Measurements from ENCODE around the gene NPAS3. TPM values are rescaled to one million over a fixed set of nuclear protein-coding genes. Genes with fewer than 3 reads are reported as not detected.

NPAS3 gene
- total RNA-seq, 1 experiment from 2014 or later, result not detected

DNA sequence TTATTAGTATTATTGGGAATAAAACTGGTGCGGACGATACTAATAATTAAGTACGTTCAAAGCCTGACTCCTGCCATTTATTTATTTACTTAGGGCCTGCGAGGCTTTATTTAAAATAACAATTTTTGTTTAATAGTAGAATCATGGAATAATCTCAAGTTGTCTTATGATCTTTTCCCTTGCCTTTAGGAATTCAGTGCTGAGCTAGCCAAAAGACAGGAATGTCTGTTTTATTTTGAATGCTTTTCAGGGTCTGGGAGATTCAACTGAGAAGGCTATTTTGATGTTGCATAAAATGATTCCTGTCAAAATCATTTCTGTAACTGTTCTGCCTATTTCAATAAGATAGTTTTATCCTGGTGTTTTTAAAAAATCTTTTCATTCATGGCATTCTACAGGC, 522.4 kb downstream of the NPAS3 start:
- no peak for DNase-seq
- intact Hi-C loops (cut with micrococcal nuclease; ENCODE audit: unreplicated experiment), result no loop called here

DNA sequence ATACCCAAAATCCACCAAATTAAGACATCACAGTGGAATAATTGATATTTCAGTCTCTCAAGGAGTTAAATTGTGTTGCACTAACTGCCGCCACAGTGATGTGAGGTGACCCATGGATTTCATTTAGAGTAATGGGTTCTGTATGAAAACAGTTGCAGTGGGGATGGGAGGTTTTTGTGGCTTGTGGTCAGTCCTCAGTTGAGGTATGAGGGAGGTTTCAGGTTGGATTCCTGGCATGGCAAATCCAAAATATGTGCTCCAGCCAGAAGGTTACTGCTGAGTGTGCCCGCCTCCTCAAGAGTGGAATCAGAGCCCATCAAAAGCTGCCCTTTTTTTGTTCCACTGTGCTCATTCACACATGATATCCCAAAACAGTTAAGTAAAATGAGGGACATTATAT, 525.1 kb downstream of the NPAS3 start:
- Histone ChIP-seq H3F3A (ENCODE audit: insufficient read depth, low read depth) (peaks cover 4% of the 10 kb centered on the region; the same call in 1 of the 2 replicates), H3K27ac (no peak overlapping the region), H3K9me3 (ENCODE audit: insufficient read depth, low read depth) (no peaks in the 10 kb centered on the region), H4K20me1 (ENCODE audit: insufficient read depth) (no peaks in the 10 kb centered on the region), H3K27me3 (ENCODE audit: insufficient read depth, low read depth) (no peaks in the 10 kb centered on the region), H3K79me2 (ENCODE audit: low read depth) (no peaks in the 10 kb centered on the region), H3K9me2 (ENCODE audit: insufficient read depth) (no peaks in the 10 kb centered on the region), H3K4me3 (no peak overlapping the region), H3K4me2 (no peak overlapping the region), H3K4me1 (replicated peaks; ENCODE audit: insufficient read depth) (0 out of 2 replicates have a peak, but pooled peaks cover 14% of the 10 kb centered on the region), H3K36me3 (ENCODE audit: low read depth) (no peaks in the 10 kb centered on the region), H2AFZ (no peak overlapping the region)
- no TSS peak for BruUV-seq (replicated peaks)
- no peak for DNase-seq
- CTCF ChIA-PET, result no interaction called here
- TF ChIP-seq EZH2 (IDR thresholded peaks at IDR 0.05; ENCODE audit: low read depth) (no peak), CTCF (conservative IDR thresholded peaks at IDR 0.05) (no peak)
- intact Hi-C loops (cut with micrococcal nuclease; ENCODE audit: unreplicated experiment), result no loop called here
- POLR2A ChIA-PET (ENCODE audit: unreplicated experiment), result no interaction called here

More for the DNA sequence above, 522.4 kb downstream of the NPAS3 start:
- no peaks in the 10 kb centered on the region for H3K27me3 ChIP-seq (ENCODE audit: insufficient read depth, low read depth)
- no peaks in the 10 kb centered on the region for H4K20me1 ChIP-seq (ENCODE audit: insufficient read depth)
- 0 out of 2 replicates have a peak, but pooled peaks cover 2% of the 10 kb centered on the region for H3K4me1 ChIP-seq (replicated peaks; ENCODE audit: insufficient read depth)
- TF ChIP-seq EZH2 (IDR thresholded peaks at IDR 0.05; ENCODE audit: low read depth) (no peak), CTCF (conservative IDR thresholded peaks at IDR 0.05) (no peak)
- POLR2A ChIA-PET (ENCODE audit: unreplicated experiment), result no interaction called here
- no peaks in the 10 kb centered on the region for H3K79me2 ChIP-seq (ENCODE audit: low read depth)
- no peak overlapping the region for H3K27ac ChIP-seq
- H3K4me3 ChIP-seq, result no peak overlapping the region
- H3K9me2 ChIP-seq (ENCODE audit: insufficient read depth), result no peaks in the 10 kb centered on the region
- no peaks in the 10 kb centered on the region for H3K9me3 ChIP-seq (ENCODE audit: insufficient read depth, low read depth)
- no peak overlapping the region for H2AFZ ChIP-seq
- CTCF ChIA-PET, result no interaction called here
- no peaks in the 10 kb centered on the region for H3K36me3 ChIP-seq (ENCODE audit: low read depth)
- no peak overlapping the region for H3K4me2 ChIP-seq
- H3F3A ChIP-seq (ENCODE audit: insufficient read depth, low read depth), result no peaks in the 10 kb centered on the region
- BruUV-seq (replicated peaks), result no TSS peak

DNA sequence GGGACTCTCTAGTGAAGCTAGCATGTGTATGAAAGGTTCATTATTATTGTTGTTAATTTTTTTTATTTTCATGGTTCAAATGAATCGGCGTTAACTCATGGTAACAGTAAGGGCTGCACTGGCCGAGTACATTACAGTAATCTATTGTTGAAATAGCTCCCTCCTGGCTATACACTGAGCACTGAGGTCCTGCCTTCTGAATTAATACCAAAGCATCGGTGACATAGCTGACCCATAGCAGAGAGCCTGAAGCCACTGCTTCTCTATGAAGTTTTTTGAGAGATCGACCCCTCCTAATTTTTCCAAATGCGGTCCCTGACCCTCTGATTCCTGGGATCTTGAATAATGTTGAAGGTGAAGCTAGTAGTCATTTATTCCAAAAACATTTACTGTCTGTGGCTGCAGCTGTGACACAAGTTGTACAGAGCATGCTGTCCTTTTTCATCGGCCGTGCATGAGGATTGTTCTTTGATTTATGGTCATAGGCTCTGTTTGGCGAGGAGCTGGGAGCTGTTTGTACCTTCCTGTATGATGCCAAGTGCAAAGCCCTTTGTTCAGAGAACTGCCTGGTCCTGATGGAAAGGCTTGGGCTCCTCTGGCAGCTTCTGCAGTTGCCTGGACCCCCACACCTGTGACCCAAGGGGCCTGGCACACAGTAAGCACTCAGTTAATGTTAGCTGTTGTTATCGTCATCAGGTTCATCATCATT, 525.7 kb downstream of the NPAS3 start:
- POLR2A ChIA-PET (ENCODE audit: unreplicated experiment), result no interaction called here
- intact Hi-C loops (cut with micrococcal nuclease; ENCODE audit: unreplicated experiment), result no loop called here
- TF ChIP-seq EZH2 (IDR thresholded peaks at IDR 0.05; ENCODE audit: low read depth), result no peak
- TF ChIP-seq CTCF (conservative IDR thresholded peaks at IDR 0.05), result no peak

More for the DNA sequence above, 525.7 kb downstream of the NPAS3 start:
- Histone ChIP-seq H3K9me2 (ENCODE audit: insufficient read depth) (no peaks in the 10 kb centered on the region), H4K20me1 (ENCODE audit: insufficient read depth) (no peaks in the 10 kb centered on the region), H3K36me3 (ENCODE audit: low read depth) (no peaks in the 10 kb centered on the region), H3K79me2 (ENCODE audit: low read depth) (no peaks in the 10 kb centered on the region), H3K9me3 (ENCODE audit: insufficient read depth, low read depth) (no peaks in the 10 kb centered on the region), H3K27ac (no peak overlapping the region), H3K4me3 (no peak overlapping the region), H3K4me1 (replicated peaks; ENCODE audit: insufficient read depth) (0 out of 2 replicates have a peak, but pooled peaks cover 14% of the 10 kb centered on the region), H3K27me3 (ENCODE audit: insufficient read depth, low read depth) (no peaks in the 10 kb centered on the region), H2AFZ (no peak overlapping the region), H3F3A (ENCODE audit: insufficient read depth, low read depth) (peaks cover 4% of the 10 kb centered on the region; the same call in 1 of the 2 replicates), H3K4me2 (no peak overlapping the region)
- DNase-seq, result no peak
- CTCF ChIA-PET, result no interaction called here
- BruUV-seq (replicated peaks), result no TSS peak
